K562 (cell line): Measurements from ENCODE around the gene LTN1. TPM values are rescaled to one million over a fixed set of nuclear protein-coding genes. Genes with fewer than 3 reads are reported as not detected.

ENCODE experiments used
- DACH1 ChIP-seq: fragments of 450-650 bp; IDR thresholded peaks from 2 replicates; pipeline ENCODE4 v1.6.1; 2018; ENCODE audit not compliant: partially characterized antibody
- LCOR ChIP-seq: sonication (generic); formaldehyde crosslinking; IDR thresholded peaks from 2 replicates; pipeline ENCODE4 v1.8.0; 2022; ENCODE audit warnings: mild to moderate bottlenecking, missing genetic modification reagents
- MYC ChIP-seq, 2 experiments: fragments of 250-450 bp in 1 of 2; sonication (Bioruptor Pico) in 1 of 2; IDR thresholded peaks; 2 replicates each; pipeline versions ENCODE4 v1.5.1 to v1.6.1; 2012 to 2021; ENCODE audit warnings: low read depth in 2 of 2, borderline replicate concordance in 1 of 2, improper control_type of control experiment in 1 of 2, low read length in 1 of 2, mild to moderate bottlenecking in 1 of 2, moderate library complexity in 1 of 2
- PATZ1 ChIP-seq: fragments of 250-450 bp; sonication (Bioruptor Pico); IDR thresholded peaks from 2 replicates; pipeline ENCODE4 v1.5.0; 2020; ENCODE audit warnings: mild to moderate bottlenecking, borderline replicate concordance
- PBX2 ChIP-seq, 2 experiments: IDR thresholded peaks in 1 of 2; conservative IDR thresholded peaks in 1 of 2; 2 replicates each; pipeline ENCODE4 v1.6.1; 2016; ENCODE audit warnings: low read depth in 2 of 2, mild to moderate bottlenecking in 1 of 2, missing compliant biosample characterization in 1 of 2, missing genetic modification characterization in 1 of 2, moderate library complexity in 1 of 2
- RAD51 ChIP-seq: fragments of 450-650 bp; IDR thresholded peaks from 2 replicates; pipeline ENCODE4 v1.7.1; 2016; ENCODE audit warnings: low read depth, mild to moderate bottlenecking, borderline replicate concordance
- SMAD3 ChIP-seq: fragments of 450-650 bp; formaldehyde crosslinking; conservative IDR thresholded peaks from 2 replicates; pipeline ENCODE4 v1.4.0; 2020; ENCODE audit warnings: mild to moderate bottlenecking
- U2AF1 ChIP-seq: fragments of 200-400 bp; formaldehyde crosslinking; optimal IDR thresholded peaks from 2 replicates; pipeline ENCODE3; 2017; ENCODE audit warnings: mild to moderate bottlenecking, low read depth, low read length, moderate library complexity
- ZNF511 ChIP-seq: sonication (generic); formaldehyde crosslinking; IDR thresholded peaks from 2 replicates; pipeline ENCODE4 v1.8.0; 2022; ENCODE audit warnings: mild to moderate bottlenecking, missing genetic modification reagents
- polyA plus RNA-seq, 8 experiments: library from polyadenylated mRNA; depleted of rRNA in 4 of 8; stranded (reverse) in 5 of 8; unstranded in 3 of 8; fragments of >200 nt; fragmentation: Nextera tagmentation in 2 of 8; fragmentation: Illumina TruSeq in 1 of 8; extraction: Ambion mirVana in 2 of 8; extraction: Trizol in 1 of 8; gene quantifications; 2 replicates each; pipeline versions ENCODE4 v1.2.1 to v1.2.3, GENCODE V29; 2011 to 2014; ENCODE audit warnings: inconsistent platforms in 1 of 8, missing spikeins in 1 of 8
- total RNA-seq, 7 experiments: library from RNA; depleted of rRNA in 6 of 7; stranded (reverse); fragments of >200 nt in 6 of 7; fragmentation: Illumina TruSeq in 2 of 7; extraction: Trizol in 2 of 7; gene quantifications; 2 replicates each; pipeline versions ENCODE4 v1.2.1 to v1.2.3, GENCODE V29; 2011 to 2021; ENCODE audit warnings: low replicate concordance in 1 of 7
- TF ChIP-seq, protein P1 (sequence below), 2 experiments: IDR thresholded peaks; 2 replicates each; pipeline ENCODE4 v1.6.1; 2012; ENCODE audit warnings: improper control_type of control experiment in 2 of 2, low read depth in 2 of 2, low read length in 2 of 2, borderline replicate concordance in 1 of 2
- TF ChIP-seq, protein P2 (sequence below): fragments of 250-450 bp; sonication (Bioruptor Pico); IDR thresholded peaks from 2 replicates; pipeline ENCODE4 v1.8.0; 2022; ENCODE audit warnings: inconsistent platforms

LTN1 gene
- total and polyA plus RNA-seq, 9 of the 15 experiments (the other 6 are each of a cell fraction or from before 2014, with no cell fraction given): 15.7 to 49.6 (median 28.7) TPM

GRCh38 chr21:28992526-28993292 lies at the start of gene LTN1 (continued):
- TF ChIP-seq, protein P1, sequence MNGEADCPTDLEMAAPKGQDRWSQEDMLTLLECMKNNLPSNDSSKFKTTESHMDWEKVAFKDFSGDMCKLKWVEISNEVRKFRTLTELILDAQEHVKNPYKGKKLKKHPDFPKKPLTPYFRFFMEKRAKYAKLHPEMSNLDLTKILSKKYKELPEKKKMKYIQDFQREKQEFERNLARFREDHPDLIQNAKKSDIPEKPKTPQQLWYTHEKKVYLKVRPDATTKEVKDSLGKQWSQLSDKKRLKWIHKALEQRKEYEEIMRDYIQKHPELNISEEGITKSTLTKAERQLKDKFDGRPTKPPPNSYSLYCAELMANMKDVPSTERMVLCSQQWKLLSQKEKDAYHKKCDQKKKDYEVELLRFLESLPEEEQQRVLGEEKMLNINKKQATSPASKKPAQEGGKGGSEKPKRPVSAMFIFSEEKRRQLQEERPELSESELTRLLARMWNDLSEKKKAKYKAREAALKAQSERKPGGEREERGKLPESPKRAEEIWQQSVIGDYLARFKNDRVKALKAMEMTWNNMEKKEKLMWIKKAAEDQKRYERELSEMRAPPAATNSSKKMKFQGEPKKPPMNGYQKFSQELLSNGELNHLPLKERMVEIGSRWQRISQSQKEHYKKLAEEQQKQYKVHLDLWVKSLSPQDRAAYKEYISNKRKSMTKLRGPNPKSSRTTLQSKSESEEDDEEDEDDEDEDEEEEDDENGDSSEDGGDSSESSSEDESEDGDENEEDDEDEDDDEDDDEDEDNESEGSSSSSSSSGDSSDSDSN (IDR thresholded peaks at IDR 0.05; ENCODE audit: borderline replicate concordance in 1 of 2, low read depth in 2 of 2, low read length in 2 of 2): peak; percentile 60 to 90; a peak in 2 of 4 replicates
- TF ChIP-seq PBX2 (CRISPR knock-in tag; IDR thresholded peaks at IDR 0.05; ENCODE audit: low read depth) (peak; percentile 74), PBX2 (tag; conservative IDR thresholded peaks at IDR 0.05; ENCODE audit: low read depth) (peak; percentile 99), SMAD3 (CRISPR knock-in tag) (0 out of 2 replicates have a peak, but pooled peaks have one; percentile 11), U2AF1 (no peak), RAD51 (peak; percentile 43; the same call in 1 of the 2 replicates), DACH1 (peak; percentile 60), PATZ1 (peak; percentile 58; the same call in 1 of the 2 replicates), ZNF511 (CRISPR knock-in tag) (peak; percentile 75; the same call in 1 of the 2 replicates), MYC (IDR thresholded peaks at IDR 0.05; ENCODE audit: low read depth, low read length) (peak; percentile 84), MYC (CRISPR knock-in tag; IDR thresholded peaks at IDR 0.05; ENCODE audit: borderline replicate concordance, low read depth) (no peak), LCOR (CRISPR knock-in tag) (peak; percentile 51; the same call in 1 of the 2 replicates)
- TF ChIP-seq, protein P2, sequence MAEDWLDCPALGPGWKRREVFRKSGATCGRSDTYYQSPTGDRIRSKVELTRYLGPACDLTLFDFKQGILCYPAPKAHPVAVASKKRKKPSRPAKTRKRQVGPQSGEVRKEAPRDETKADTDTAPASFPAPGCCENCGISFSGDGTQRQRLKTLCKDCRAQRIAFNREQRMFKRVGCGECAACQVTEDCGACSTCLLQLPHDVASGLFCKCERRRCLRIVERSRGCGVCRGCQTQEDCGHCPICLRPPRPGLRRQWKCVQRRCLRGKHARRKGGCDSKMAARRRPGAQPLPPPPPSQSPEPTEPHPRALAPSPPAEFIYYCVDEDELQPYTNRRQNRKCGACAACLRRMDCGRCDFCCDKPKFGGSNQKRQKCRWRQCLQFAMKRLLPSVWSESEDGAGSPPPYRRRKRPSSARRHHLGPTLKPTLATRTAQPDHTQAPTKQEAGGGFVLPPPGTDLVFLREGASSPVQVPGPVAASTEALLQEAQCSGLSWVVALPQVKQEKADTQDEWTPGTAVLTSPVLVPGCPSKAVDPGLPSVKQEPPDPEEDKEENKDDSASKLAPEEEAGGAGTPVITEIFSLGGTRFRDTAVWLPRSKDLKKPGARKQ (CRISPR knock-in tag): no peak
